ENCODE results near the gene PNCK.
A peak's percentile ranks its signal among the peaks of the same experiment; 100 is the strongest.

- peak; percentile 57; the same call in 1 of the 2 replicates for TF ChIP-seq UBTF (CRISPR knock-in tag; IDR thresholded peaks at IDR 0.05)
- no peak for TF ChIP-seq MYC (CRISPR knock-in tag; IDR thresholded peaks at IDR 0.05; ENCODE audit: borderline replicate concordance)
- no peak for TF ChIP-seq ZNF24 (IDR thresholded peaks at IDR 0.05)
- TF ChIP-seq ZSCAN25 (CRISPR knock-in tag; IDR thresholded peaks at IDR 0.05) = no peak; the same call in 1 of the 2 replicates
- TF ChIP-seq MTERF4 (CRISPR knock-in tag; IDR thresholded peaks at IDR 0.05) = no peak
Observed at GRCh38 chrX:153634832-153635231, 38.8 kb downstream of the PNCK start.

All from HepG2 (cell line).